Hematopoietic multipotent progenitor cell treated with erythropoietin and hydrocortisone succinate and interleukin-3 and kit ligand, for 8 days (in vitro differentiated cells): Measurements from ENCODE around the gene B4GALNT4.
"Not testable (repeated sequence)": the region's sequence is repeated elsewhere in the genome, so short reads cannot be mapped to it uniquely, and the experiment has no call there.

Experiments used
- DNase-seq: peaks from one replicate; pipeline ENCODE4 v3.0.0-alpha.2; 2015

The B4GALNT4 gene

GRCh38 chr11:369336-370018 is at the start of gene B4GALNT4:
Gene B4GALNT4, plus strand, starts transcription at chr11:369499. Its CDS starts 305 bp downstream, at chr11:369804.
- no peak for DNase-seq

- not testable (repeated sequence) for DNase-seq
Measured at GRCh38 chr11:319888-320273, 49.4 kb upstream of the B4GALNT4 start.

GRCh38 chr11:324156-324555 is 45.1 kb upstream of the B4GALNT4 start:
- DNase-seq: no peak

- not testable (repeated sequence) for DNase-seq
Measured at GRCh38 chr11:324593-325517, 44.4 kb upstream of the B4GALNT4 start.

GRCh38 chr11:325796-326591 is 43.3 kb upstream of the B4GALNT4 start:
- DNase-seq: no peak

GRCh38 chr11:326592-326841 is 42.8 kb upstream of the B4GALNT4 start:
- no peak for DNase-seq

- DNase-seq: peak; percentile 54
Measured at GRCh38 chr11:326842-327580, 42.3 kb upstream of the B4GALNT4 start.

GRCh38 chr11:327581-327923 is 41.7 kb upstream of the B4GALNT4 start:
- no peak for DNase-seq

GRCh38 chr11:328012-328411 is 41.3 kb upstream of the B4GALNT4 start:
- no peak for DNase-seq

- not testable (repeated sequence) for DNase-seq
Measured at GRCh38 chr11:328516-329100, 40.7 kb upstream of the B4GALNT4 start.

- no peak for DNase-seq
Measured at GRCh38 chr11:329886-330253, 39.4 kb upstream of the B4GALNT4 start.

- DNase-seq: no peak
Measured at GRCh38 chr11:330307-330693, 39.0 kb upstream of the B4GALNT4 start.

GRCh38 chr11:330694-331357 is 38.5 kb upstream of the B4GALNT4 start:
- DNase-seq: no peak

- DNase-seq: no peak
Measured at GRCh38 chr11:331358-332060, 37.8 kb upstream of the B4GALNT4 start.

GRCh38 chr11:332651-333480 is 36.4 kb upstream of the B4GALNT4 start:
- DNase-seq: no peak

GRCh38 chr11:333616-334263 is 35.6 kb upstream of the B4GALNT4 start:
- DNase-seq: not testable (repeated sequence)

GRCh38 chr11:334264-334994 is 34.9 kb upstream of the B4GALNT4 start:
- no peak for DNase-seq

GRCh38 chr11:335779-336658 is 33.3 kb upstream of the B4GALNT4 start:
- DNase-seq: no peak
